ENCODE results near the gene AKT1S1. TPM values are rescaled to one million over a fixed set of nuclear protein-coding genes. Genes with fewer than 3 reads are reported as not detected.

AKT1S1 gene
- total RNA-seq, 1 donor from 2014 or later, result 35.0 TPM

- DNase-seq (no peak), ATAC-seq (ENCODE audit: poor library complexity) (no peak)
- intact Hi-C loops (cut with DNase I), result no loop called here
These were observed 33.0 kb upstream of the AKT1S1 start for GRCh38 chr19:49910179-49910578.

GRCh38 chr19:49908480-49909420 is 31.6 kb upstream of the AKT1S1 start:
- ATAC-seq (ENCODE audit: poor library complexity) (no peak), DNase-seq (no peak)
- intact Hi-C loops (cut with DNase I), result no loop called here

GRCh38 chr19:49907745-49908446 is 30.7 kb upstream of the AKT1S1 start:
- DNase-seq, result no peak
- no peak for ATAC-seq (ENCODE audit: poor library complexity)
- intact Hi-C loops (cut with DNase I), result no loop called here

GRCh38 chr19:49906879-49907564 is 29.9 kb upstream of the AKT1S1 start:
- intact Hi-C loops (cut with DNase I), result no loop called here
- ATAC-seq (ENCODE audit: poor library complexity) (no peak), DNase-seq (no peak)

DNA sequence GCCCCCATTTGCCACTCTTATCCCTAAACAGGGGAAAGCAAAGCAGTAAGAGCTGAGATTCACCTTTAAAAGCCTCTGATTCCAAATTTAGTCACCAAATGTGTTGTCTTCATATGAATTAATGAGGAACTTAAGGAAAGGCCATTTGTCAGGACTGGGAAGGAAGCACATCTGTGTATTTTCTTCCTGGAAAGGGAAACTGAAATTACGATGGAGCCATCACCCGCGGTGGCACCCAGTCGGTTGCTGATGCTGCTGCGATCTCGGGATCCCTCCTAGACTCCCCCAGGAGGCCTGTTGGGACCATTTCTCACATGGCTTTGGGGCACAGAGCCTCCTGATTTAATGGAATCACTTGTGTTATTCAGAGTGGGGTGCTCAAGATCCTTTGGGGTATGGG is 27.0 kb upstream of the AKT1S1 start:
- intact Hi-C loops (cut with DNase I), result no loop called here
- no peak for DNase-seq
- no peak for ATAC-seq (ENCODE audit: poor library complexity)

GRCh38 chr19:49896863-49897621 is 19.9 kb upstream of the AKT1S1 start, which contains the start of gene IL4I1:
Gene IL4I1, minus strand, starts transcription at chr19:49896887. Its CDS starts 727 bp downstream, at chr19:49896160.
- no peak for DNase-seq
- peak; percentile 64 for ATAC-seq (ENCODE audit: poor library complexity)
- intact Hi-C loops (cut with DNase I), result no loop called here

- intact Hi-C loops (cut with DNase I), result no loop called here
- ATAC-seq (ENCODE audit: poor library complexity) (no peak), DNase-seq (no peak)
These were observed 18.6 kb upstream of the AKT1S1 start for GRCh38 chr19:49895566-49896297.

DNA sequence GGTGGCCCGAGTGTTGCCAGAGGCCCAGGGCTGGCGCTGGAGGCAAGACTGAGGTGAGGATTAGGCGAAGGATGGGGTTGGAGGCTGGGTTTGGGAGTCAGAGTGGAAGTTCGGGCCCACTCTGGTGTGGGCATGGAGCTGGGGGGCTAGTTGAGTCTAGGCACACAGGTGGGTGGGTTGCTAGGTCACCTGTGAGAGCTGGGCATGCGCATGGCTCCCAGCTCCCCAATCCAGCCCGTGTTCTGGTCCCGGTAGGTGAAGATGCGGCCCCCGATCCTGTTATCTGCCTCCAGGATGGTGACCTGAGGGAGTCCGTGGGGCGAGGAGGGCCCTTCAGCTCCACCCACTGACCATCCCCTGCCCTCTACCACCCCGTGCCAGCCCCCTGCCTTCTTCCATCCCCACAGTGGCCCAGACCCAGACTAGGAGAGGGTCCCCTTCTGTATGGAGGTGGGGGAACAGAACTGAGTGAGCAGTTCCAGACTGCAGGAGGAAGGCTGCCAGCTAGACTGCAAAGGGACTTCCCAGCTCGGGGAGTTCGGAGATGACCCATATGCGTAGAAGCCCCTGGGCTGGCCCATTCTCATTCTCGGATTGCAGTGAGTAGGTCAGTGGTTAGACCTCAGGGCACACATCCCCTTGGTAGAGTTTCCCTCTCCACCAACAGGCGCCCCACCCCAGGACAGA is 17.9 kb upstream of the AKT1S1 start:
- intact Hi-C loops (cut with DNase I), result no loop called here
- ATAC-seq (ENCODE audit: poor library complexity), result no peak
- no peak for DNase-seq

DNA sequence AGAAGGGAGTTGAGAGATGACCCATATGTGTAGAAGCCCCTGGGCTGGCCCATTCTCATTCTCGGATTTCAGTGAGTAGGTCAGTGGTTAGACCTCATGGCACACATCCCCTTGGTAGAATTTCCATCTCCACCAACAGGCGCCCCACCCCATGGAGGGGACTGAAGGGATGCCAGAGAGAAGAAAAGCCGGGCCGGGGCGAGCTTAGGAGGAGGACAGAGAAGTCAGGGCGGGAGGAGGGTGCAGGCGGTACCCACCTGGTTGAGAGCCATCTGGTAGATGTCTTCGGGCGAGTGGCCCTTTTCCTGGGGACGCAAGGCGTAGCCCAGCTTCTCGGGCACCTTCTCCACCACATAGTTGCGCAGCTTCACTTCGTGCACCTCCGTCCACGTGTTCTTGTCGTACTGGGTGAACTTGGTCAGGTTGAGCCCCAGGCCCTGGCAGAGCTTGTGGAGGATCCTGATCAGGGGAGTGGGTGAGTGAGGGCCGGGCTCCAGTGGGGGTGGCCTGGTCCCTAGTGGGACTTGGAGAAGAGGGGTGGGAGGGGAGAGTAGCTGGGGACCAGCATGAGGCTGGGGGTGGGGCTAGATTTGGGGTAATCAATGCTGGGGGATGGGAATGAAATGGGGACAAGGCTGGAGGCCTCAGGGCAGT is 17.0 kb upstream of the AKT1S1 start:
- ATAC-seq (ENCODE audit: poor library complexity) (no peak), DNase-seq (no peak)
- intact Hi-C loops (cut with DNase I), result no loop called here

- intact Hi-C loops (cut with DNase I), result no loop called here
- no peak for ATAC-seq (ENCODE audit: poor library complexity)
These were observed 15.6 kb upstream of the AKT1S1 start for GRCh38 chr19:49892716-49893115.

DNA sequence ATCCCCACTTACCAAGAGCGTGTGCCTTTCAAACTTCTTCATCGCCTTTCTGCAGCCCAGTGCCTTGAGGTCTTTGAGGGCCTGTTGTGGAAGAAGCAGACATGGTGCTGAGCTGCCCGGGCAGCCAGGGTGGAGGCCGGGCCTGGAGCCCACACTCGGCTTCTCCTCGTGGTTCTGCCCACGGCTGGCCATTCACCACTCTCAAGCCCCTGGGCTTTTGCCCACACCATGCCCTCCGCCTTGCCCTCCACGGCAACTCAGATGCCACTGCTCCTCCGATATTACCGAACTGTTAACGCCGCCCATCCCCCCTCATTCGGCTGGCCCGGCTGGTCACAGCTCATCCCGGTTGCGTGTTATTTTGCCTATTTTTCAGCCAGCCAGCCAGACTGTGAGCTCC is 14.2 kb upstream of the AKT1S1 start:
- no peak for DNase-seq
- no peak for ATAC-seq (ENCODE audit: poor library complexity)
- intact Hi-C loops (cut with DNase I), result no loop called here

More at GRCh38 chr19:49892716-49893115, 15.6 kb upstream of the AKT1S1 start:
- DNase-seq, result no peak

DNA sequence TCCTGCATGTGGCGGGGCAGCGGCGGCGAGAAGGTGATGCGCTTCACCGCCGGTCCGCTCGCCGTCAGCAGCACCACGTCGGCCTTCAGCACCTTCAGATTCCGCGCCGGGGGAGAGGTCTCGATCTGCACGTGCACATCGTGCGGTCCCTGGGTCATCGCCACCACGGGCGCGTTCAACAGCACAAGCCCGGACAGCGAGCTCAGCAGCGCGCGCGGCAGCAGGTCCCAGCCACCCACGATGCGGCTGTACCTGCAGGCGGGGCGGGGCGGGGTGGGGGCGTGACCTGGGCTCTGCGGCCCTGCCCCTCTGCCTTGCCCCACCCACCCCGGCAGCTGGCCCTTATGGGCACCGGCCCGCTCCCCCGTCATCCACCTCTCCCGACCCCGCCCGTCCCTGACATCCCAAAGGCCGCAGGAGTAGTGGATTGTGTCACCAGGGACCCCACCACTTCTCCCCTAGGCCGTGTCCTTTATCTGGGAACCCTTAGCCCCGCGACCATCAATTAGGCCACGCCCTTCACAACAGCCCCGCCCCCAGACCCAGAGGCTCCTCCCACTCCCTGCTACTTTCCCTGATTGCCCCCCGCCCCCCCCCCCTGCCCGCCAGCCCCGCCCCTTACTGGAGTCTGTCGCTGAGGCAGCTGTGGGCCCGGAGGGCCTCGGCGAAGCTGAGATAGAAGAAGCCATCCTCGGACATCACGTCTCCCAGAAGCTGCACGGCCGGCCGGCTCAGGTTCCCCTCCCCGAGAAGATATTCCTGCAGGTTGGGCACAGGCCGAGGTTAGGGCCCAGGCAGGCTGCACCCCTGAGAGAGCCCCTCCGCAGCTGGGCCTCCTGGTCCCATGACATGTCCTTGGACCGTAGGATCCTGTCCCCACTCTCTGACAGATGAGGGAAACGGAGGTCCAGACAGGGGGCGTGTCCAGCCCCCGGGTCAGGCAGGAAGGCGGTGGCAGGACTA is 13.5 kb upstream of the AKT1S1 start:
- intact Hi-C loops (cut with DNase I), result no loop called here
- no peak for DNase-seq
- peak; percentile 42 for ATAC-seq (ENCODE audit: poor library complexity)

- peak; percentile 81 for ATAC-seq (ENCODE audit: poor library complexity)
- peak; percentile 88 for DNase-seq
- intact Hi-C loops (cut with DNase I), result no loop called here
These were observed 12.7 kb upstream of the AKT1S1 start for GRCh38 chr19:49889687-49890348.

GRCh38 chr19:49889038-49889686 is 12.0 kb upstream of the AKT1S1 start:
- ATAC-seq (ENCODE audit: poor library complexity), result no peak
- intact Hi-C loops (cut with DNase I), result no loop called here
- DNase-seq, result no peak

DNA sequence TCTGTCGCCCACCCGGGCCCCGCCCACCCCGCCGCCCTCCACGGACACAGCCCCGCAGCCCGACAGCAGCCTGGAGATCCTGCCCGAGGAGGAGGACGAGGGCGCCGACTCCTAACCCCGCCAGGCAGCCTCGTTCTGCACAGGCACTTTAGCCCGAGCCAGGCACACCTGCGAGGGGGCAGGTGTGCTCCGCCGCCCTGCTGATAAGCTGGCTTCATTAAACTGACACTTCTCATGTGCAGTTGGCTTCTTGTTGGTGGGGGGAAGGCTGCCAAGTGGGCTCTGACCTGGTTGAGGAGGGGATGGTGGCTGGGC is 11.3 kb upstream of the AKT1S1 start:
- intact Hi-C loops (cut with DNase I), result no loop called here

More for the DNA sequence above, 11.3 kb upstream of the AKT1S1 start:
- ATAC-seq (ENCODE audit: poor library complexity) (no peak), DNase-seq (no peak)
